ENCODE data around the gene NCAM1. TPM values are rescaled to one million over a fixed set of nuclear protein-coding genes. Genes with fewer than 3 reads are reported as not detected.

The NCAM1 gene
- total and polyA plus RNA-seq, 10 donors: 0.41 to 13.2 (median 7.1) TPM

DNA sequence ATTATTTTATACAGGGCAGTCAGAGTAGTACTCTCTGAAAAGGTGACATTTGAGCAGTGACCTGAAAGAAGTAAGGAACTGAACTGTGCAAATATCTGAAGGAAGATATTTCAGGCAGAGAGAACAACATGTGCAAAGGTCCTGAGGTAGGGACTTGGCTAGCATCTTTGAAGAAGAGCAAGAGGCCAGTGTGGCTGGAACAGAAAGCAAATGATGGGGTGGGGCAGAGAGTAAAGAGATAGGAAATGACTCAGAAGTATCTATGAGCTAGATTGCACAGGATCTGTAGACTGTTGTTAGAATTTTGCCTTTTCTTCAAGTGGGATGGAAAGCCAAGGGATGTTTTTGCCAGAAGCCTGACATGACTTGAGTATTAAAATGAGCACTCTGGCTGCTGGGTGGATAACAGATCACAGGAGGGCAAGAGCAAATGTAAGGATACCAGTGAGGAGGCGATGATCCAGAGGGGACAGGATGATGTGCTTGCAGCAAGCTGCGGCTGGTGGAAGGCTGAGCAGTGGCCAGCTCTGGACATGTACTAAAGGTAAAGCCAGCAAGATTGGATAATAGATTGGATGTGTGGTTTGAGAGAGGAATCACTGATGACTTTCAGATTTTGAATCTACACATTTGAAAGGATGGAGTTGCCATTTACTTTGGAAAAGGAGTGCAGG, 320.0 kb downstream of the NCAM1 start:
- H3K36me3 ChIP-seq: no peaks in the 10 kb centered on the region
- DNase-seq: no peak
- no peak overlapping the region for H3K4me3 ChIP-seq
- no peaks in the 10 kb centered on the region for H3K9me3 ChIP-seq
- TF ChIP-seq POLR2A (IDR thresholded peaks at IDR 0.05) (no peak), POLR2AphosphoS5 (IDR thresholded peaks at IDR 0.05) (no peak)
- TF ChIP-seq, protein P1, sequence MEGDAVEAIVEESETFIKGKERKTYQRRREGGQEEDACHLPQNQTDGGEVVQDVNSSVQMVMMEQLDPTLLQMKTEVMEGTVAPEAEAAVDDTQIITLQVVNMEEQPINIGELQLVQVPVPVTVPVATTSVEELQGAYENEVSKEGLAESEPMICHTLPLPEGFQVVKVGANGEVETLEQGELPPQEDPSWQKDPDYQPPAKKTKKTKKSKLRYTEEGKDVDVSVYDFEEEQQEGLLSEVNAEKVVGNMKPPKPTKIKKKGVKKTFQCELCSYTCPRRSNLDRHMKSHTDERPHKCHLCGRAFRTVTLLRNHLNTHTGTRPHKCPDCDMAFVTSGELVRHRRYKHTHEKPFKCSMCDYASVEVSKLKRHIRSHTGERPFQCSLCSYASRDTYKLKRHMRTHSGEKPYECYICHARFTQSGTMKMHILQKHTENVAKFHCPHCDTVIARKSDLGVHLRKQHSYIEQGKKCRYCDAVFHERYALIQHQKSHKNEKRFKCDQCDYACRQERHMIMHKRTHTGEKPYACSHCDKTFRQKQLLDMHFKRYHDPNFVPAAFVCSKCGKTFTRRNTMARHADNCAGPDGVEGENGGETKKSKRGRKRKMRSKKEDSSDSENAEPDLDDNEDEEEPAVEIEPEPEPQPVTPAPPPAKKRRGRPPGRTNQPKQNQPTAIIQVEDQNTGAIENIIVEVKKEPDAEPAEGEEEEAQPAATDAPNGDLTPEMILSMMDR (IDR thresholded peaks at IDR 0.05 in 8 of 11, conservative IDR thresholded peaks at IDR 0.05 in 3 of 11): no peak
- intact Hi-C loops (cut with DNase I; ENCODE audit: low total_unique reads): loop anchor here (10.0 kb wide), 1 partner anchor 1066 kb away; no protein-coding TSS in a partner anchor
- WGBS, 5 donors: 88 to 98% (median 94%) methylated on average over 2 of the region's 2 CpGs
- H3K27ac ChIP-seq: no peak overlapping the region
- no peaks in the 10 kb centered on the region for H3K4me1 ChIP-seq
- no peaks in the 10 kb centered on the region for H3K27me3 ChIP-seq (replicated peaks in 1 of 7)

DNA sequence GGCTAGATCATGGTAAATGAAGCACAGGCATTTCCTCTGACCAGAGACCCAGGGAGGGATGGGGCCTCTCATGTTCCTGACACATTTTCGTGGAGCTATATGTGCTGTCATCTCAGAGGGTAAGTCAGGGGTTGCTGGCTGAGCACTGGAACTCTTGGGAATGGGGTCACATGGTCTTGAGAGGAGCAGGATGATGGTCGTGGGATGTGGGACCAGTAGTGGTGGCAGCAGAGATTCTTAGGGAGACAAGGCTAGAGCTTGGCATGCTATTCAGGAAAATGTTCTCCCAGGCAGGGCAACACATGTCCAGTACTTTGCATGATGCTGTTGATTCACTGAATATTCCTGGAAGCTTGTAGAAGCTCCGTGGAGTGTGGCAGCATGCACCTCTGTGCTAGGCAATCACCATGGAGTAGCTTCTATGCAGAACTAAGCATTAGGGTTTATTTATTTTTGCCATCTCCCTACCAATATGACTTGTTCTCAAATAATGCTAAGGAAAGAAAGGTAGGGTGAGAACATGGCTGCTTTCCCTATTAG, 321.7 kb downstream of the NCAM1 start:
- no peak for DNase-seq
- intact Hi-C loops (cut with DNase I; ENCODE audit: low total_unique reads): loop anchor here (10.0 kb wide), 1 partner anchor 1068 kb away; no protein-coding TSS in a partner anchor
- Histone ChIP-seq H3K4me1 (no peaks in the 10 kb centered on the region), H3K27ac (no peak overlapping the region), H3K4me3 (no peak overlapping the region), H3K36me3 (no peaks in the 10 kb centered on the region), H3K27me3 (replicated peaks in 1 of 7) (no peaks in the 10 kb centered on the region), H3K9me3 (no peaks in the 10 kb centered on the region)
- TF ChIP-seq POLR2AphosphoS5 (IDR thresholded peaks at IDR 0.05): no peak
- TF ChIP-seq POLR2A (IDR thresholded peaks at IDR 0.05): no peak
- TF ChIP-seq, protein P1 (IDR thresholded peaks at IDR 0.05 in 8 of 11, conservative IDR thresholded peaks at IDR 0.05 in 3 of 11): no peak
- 60 to 79% (median 70%) methylated on average over 3 of the region's 3 CpGs for WGBS, 5 donors

DNA sequence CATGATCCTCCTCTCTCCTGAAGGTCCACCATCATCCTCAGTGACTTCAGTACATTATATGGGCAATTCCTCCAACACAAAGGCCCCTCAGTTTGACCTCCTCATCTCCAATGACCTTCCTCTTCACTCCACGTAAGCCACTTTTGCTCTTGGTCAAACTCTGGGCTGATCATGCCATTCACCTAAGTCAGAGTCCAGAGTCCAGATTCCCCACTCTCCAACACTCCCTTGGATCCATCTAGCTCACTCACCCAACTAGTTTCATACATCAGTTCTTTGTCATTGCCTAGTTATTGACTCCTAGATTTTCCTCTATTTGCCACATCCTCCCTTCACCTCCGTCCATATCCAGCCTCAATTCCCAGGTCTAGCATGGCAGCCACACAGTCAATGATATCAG, 322.7 kb downstream of the NCAM1 start:
- Histone ChIP-seq H3K36me3 (no peaks in the 10 kb centered on the region), H3K9me3 (no peaks in the 10 kb centered on the region), H3K4me1 (no peaks in the 10 kb centered on the region), H3K4me3 (no peak overlapping the region), H3K27ac (no peak overlapping the region), H3K27me3 (replicated peaks in 1 of 7) (no peaks in the 10 kb centered on the region)
- 79 to 88% (median 85%) methylated on average over 2 of the region's 2 CpGs for WGBS, 5 donors
- intact Hi-C loops (cut with DNase I; ENCODE audit: low total_unique reads): loop anchor here (10.0 kb wide), 1 partner anchor 1069 kb away; no protein-coding TSS in a partner anchor
- TF ChIP-seq POLR2A (IDR thresholded peaks at IDR 0.05) (no peak), POLR2AphosphoS5 (IDR thresholded peaks at IDR 0.05) (no peak)
- TF ChIP-seq, protein P1 (IDR thresholded peaks at IDR 0.05 in 8 of 11, conservative IDR thresholded peaks at IDR 0.05 in 3 of 11): no peak
- no peak for DNase-seq

DNA sequence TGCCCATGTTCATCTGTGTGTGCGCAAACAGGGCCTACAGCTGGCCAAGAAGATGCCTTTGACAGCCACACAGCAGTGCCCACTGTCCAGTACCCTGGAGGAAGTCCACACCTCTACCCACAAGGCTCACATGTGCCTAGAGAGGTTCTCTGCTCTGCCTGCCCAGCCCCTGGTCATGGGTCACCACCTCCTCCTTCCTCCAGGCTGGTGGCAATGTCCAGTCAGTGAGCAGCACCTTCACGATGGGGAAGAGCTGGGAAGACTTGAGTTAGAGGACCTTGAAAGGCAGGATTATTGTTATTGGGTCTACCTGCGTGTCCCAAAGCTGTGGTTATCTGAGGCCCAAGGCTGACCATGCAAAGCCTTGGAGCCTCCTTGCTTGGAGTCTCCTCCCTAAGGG, 324.8 kb downstream of the NCAM1 start:
- no peak overlapping the region for H3K27ac ChIP-seq
- no peaks in the 10 kb centered on the region for H3K9me3 ChIP-seq
- 83 to 96% (median 95%) methylated on average over 3 of the region's 3 CpGs for WGBS, 5 donors
- TF ChIP-seq POLR2AphosphoS5 (IDR thresholded peaks at IDR 0.05) (no peak), POLR2A (IDR thresholded peaks at IDR 0.05) (no peak)
- TF ChIP-seq, protein P1 (IDR thresholded peaks at IDR 0.05 in 8 of 11, conservative IDR thresholded peaks at IDR 0.05 in 3 of 11): no peak
- H3K36me3 ChIP-seq: no peaks in the 10 kb centered on the region
- H3K27me3 ChIP-seq (replicated peaks in 1 of 7): no peaks in the 10 kb centered on the region
- intact Hi-C loops (cut with DNase I; ENCODE audit: low total_unique reads): loop anchor here (5.0 to 10.0 kb wide), 2 partner anchors 999 to 1071 kb away; no protein-coding TSS in a partner anchor
- H3K4me1 ChIP-seq: peaks cover 0 to 3% (median 0%) of the 10 kb centered on the region in 6 donors
- no peak overlapping the region for H3K4me3 ChIP-seq
- DNase-seq: no peak

Measured in spleen (tissue), 11 donors.